Prostate gland (tissue), 2 donors: Measurements from ENCODE around the gene CSK. TPM values are rescaled to one million over a fixed set of nuclear protein-coding genes. Genes with fewer than 3 reads are reported as not detected.

ENCODE experiments used
- DNase-seq: peaks from one replicate; pipeline ENCODE4 v3.0.0-alpha.2; 2019; ENCODE audit warnings: low spot score
- H3K27ac ChIP-seq, 2 donors: fragments of 200-600 bp; sonication (generic); 2 replicates each; pipeline ENCODE4 v1.5.1; 2017 to 2019
- H3K27me3 ChIP-seq: fragments of 200-600 bp; sonication (generic); replicated peaks from 2 replicates; pipeline ENCODE4 v1.5.1; 2019; ENCODE audit not compliant: insufficient read depth
- H3K36me3 ChIP-seq, 2 donors: fragments of 200-600 bp; sonication (generic); 1 replicate in 1 of 2; 2 replicates in 1 of 2; pipeline versions ENCODE4 v1.5.1 to v1.8.1; 2017 to 2019
- H3K4me1 ChIP-seq: fragments of 200-600 bp; sonication (generic); replicated peaks from 2 replicates; pipeline ENCODE4 v1.5.1; 2019
- H3K4me3 ChIP-seq, 2 donors: fragments of 200-600 bp; sonication (generic); 2 replicates each; pipeline ENCODE4 v1.5.1; 2017 to 2019
- H3K9me3 ChIP-seq: fragments of 200-600 bp; sonication (generic); 2 replicates; pipeline ENCODE4 v1.5.1; 2017
- CTCF ChIP-seq, 4 experiments: fragments of 200-600 bp in 2 of 4; fragments of 450-650 bp in 2 of 4; sonication (generic) in 2 of 4; IDR thresholded peaks; 1 replicate in 3 of 4; 2 replicates in 1 of 4; pipeline ENCODE4 v1.5.1; 2016 to 2019; ENCODE audit warnings: antibody characterized with exemption in 4 of 4, mild to moderate bottlenecking in 2 of 4, moderate library complexity in 2 of 4
- POLR2A ChIP-seq: fragments of 450-650 bp; IDR thresholded peaks from one replicate; pipeline ENCODE4 v1.6.1; 2016; ENCODE audit warnings: antibody characterized with exemption, mild to moderate bottlenecking
- POLR2AphosphoS5 ChIP-seq: sonication (generic); formaldehyde crosslinking; IDR thresholded peaks from one replicate; pipeline ENCODE4 v1.6.1; 2017; ENCODE audit warnings: antibody characterized with exemption
- WGBS: methylation state at CpG from one replicate; pipeline ENCODE4 v1.1.5; 2018; 5-methylcytosine and 5-hydroxymethylcytosine counted together
- intact Hi-C: fragments of 100-400 bp; cut with DNase I; formaldehyde crosslinking; loops from one replicate; pipeline ENCODE4 v1.14.2; 2022
- total RNA-seq, 2 donors: library from RNA; depleted of rRNA; stranded (reverse); fragments of >200 nt; gene quantifications; one replicate each; pipeline ENCODE4 v1.1.0, GENCODE V29; 2016

The CSK gene
- total RNA-seq, 2 donors from 2014 or later, result 45.3 to 57.0 TPM

GRCh38 chr15:74763416-74763815 is 18.5 kb upstream of the CSK start:
- H3K36me3 ChIP-seq, result no peaks in the 10 kb centered on the region
- H3K9me3 ChIP-seq, result no peaks in the 10 kb centered on the region
- no peak overlapping the region for H3K4me3 ChIP-seq
- H3K27me3 ChIP-seq, result no peaks in the 10 kb centered on the region
- H3K4me1 ChIP-seq, result no peaks in the 10 kb centered on the region
- H3K27ac ChIP-seq, result no peak overlapping the region
- WGBS, result 45% methylated on average over 15 of the region's 15 CpGs
- intact Hi-C loops, result loop anchor here (10.0 kb wide), 1 partner anchor 389 kb away; no protein-coding TSS in a partner anchor
- TF ChIP-seq POLR2A (no peak), POLR2AphosphoS5 (no peak), CTCF (IDR thresholded peaks at IDR 0.05) (no peak)
- DNase-seq, result no peak

GRCh38 chr15:74767167-74768098 is 14.4 kb upstream of the CSK start:
- TF ChIP-seq POLR2A, result no peak
- no peak for TF ChIP-seq CTCF (IDR thresholded peaks at IDR 0.05)
- TF ChIP-seq POLR2AphosphoS5, result no peak
- Histone ChIP-seq H3K27ac (no peak overlapping the region), H3K9me3 (no peaks in the 10 kb centered on the region), H3K4me1 (no peaks in the 10 kb centered on the region), H3K4me3 (no peak overlapping the region), H3K27me3 (no peaks in the 10 kb centered on the region), H3K36me3 (no peaks in the 10 kb centered on the region)
- DNase-seq, result no peak
- WGBS, result 80% methylated on average over 14 of the region's 14 CpGs
- intact Hi-C loops, result loop anchor here (2.0 to 10.0 kb wide), 2 partner anchors 133 to 393 kb away; no protein-coding TSS in a partner anchor

GRCh38 chr15:74768099-74768770 is 13.6 kb upstream of the CSK start:
- no peak for DNase-seq
- no peaks in the 10 kb centered on the region for H3K36me3 ChIP-seq
- H3K4me3 ChIP-seq, result no peak overlapping the region
- H3K27ac ChIP-seq, result no peak overlapping the region
- intact Hi-C loops, result loop anchor here (2.0 to 10.0 kb wide), 2 partner anchors 133 to 393 kb away; no protein-coding TSS in a partner anchor
- TF ChIP-seq CTCF (IDR thresholded peaks at IDR 0.05), result no peak
- TF ChIP-seq POLR2AphosphoS5, result no peak
- TF ChIP-seq POLR2A, result no peak
- WGBS, result 33% methylated on average over 15 of the region's 15 CpGs
- H3K4me1 ChIP-seq, result no peaks in the 10 kb centered on the region
- H3K27me3 ChIP-seq, result no peaks in the 10 kb centered on the region
- H3K9me3 ChIP-seq, result no peaks in the 10 kb centered on the region

GRCh38 chr15:74768771-74769342 is 13.0 kb upstream of the CSK start:
- no peaks in the 10 kb centered on the region for H3K27me3 ChIP-seq
- DNase-seq, result peak; percentile 57
- H3K36me3 ChIP-seq, result no peaks in the 10 kb centered on the region
- H3K27ac ChIP-seq, result no peak overlapping the region
- H3K4me3 ChIP-seq, result no peak overlapping the region
- H3K4me1 ChIP-seq, result no peaks in the 10 kb centered on the region
- no peaks in the 10 kb centered on the region for H3K9me3 ChIP-seq
- intact Hi-C loops, result loop anchor here (2.0 to 10.0 kb wide), 2 partner anchors 134 to 394 kb away; no protein-coding TSS in a partner anchor
- WGBS, result 5% methylated on average over 9 of the region's 9 CpGs
- no peak for TF ChIP-seq POLR2A
- TF ChIP-seq POLR2AphosphoS5, result peak; percentile 58
- peak; percentile 75 to 90 (median 86) for TF ChIP-seq CTCF (IDR thresholded peaks at IDR 0.05)
